ENCODE results near the gene PSMD1.

DNA sequence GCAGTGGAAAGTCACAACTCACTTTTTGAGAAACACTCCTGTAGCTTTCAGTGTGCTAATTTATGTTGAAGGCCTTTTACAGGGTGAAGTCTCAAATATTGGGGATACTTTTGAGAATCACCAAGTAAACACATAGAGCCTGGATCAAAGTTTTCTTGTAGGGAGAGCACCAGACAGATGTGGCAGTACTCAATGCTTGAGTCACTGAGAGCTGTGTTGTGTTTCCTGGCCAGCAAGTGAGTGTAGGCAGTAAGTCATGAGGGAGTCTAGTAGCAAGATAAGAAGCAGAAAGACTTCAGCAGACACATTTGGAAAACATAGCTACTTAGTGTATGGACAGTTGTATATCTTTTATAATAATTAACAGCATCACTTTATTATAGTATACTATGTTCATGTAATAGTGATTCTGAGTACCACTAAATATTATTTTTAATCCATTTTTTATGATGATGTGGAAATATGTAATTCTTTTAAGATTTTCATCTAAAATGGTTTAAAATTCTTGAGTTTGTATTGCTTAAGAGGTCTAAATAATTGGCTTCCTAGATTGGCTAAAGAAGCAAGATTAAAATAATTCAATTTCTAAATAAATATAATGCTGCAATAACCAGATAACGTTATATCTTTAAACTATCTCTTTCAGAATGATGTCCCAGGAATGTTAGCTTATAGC lies 12.8 kb downstream of the PSMD1 start:
- TF ChIP-seq GATA2 (IDR thresholded peaks at IDR 0.05; ENCODE audit: low read depth, low read length), result no peak
- no peak for TF ChIP-seq GATA3 (IDR thresholded peaks at IDR 0.05; ENCODE audit: low read depth, low read length)

All from SH-SY5Y (cell line).